Bronchial epithelial cell (primary cell): ENCODE data around the gene AKR1B15. TPM values are rescaled to one million over a fixed set of nuclear protein-coding genes. Genes with fewer than 3 reads are reported as not detected.

Source experiments
- DNase-seq: peaks from one replicate; pipeline ENCODE4 v3.0.0-alpha.2; 2010; ENCODE audit warnings: low read depth
- FAIRE-seq: peaks from 2 replicates; lab custom pipeline; 2011; peaks lifted over from hg19 to GRCh38; lab: Jason Lieb, UNC
- H3K27me3 ChIP-seq: 2 replicates; pipeline ENCODE4 v1.5.1; 2011; ENCODE audit warnings: low read length; ENCODE audit not compliant: control insufficient read depth, insufficient read depth
- H3K36me3 ChIP-seq: 2 replicates; pipeline ENCODE4 v1.5.1; 2011; ENCODE audit warnings: low read length; ENCODE audit not compliant: control insufficient read depth, insufficient read depth
- H3K4me3 ChIP-seq: 2 replicates; pipeline ENCODE4 v1.5.1; 2011; ENCODE audit warnings: mild to moderate bottlenecking, low read depth, low read length, control low read depth
- CTCF ChIP-seq: IDR thresholded peaks from 2 replicates; pipeline ENCODE4 v1.5.1; 2011; ENCODE audit warnings: mild to moderate bottlenecking, moderate library complexity, low read length, control low read depth, inconsistent platforms; ENCODE audit not compliant: insufficient read depth, severe bottlenecking
- total RNA-seq: library from RNA; depleted of rRNA; stranded (reverse); fragments of >200 nt; gene quantifications from 2 replicates; pipeline ENCODE4 v1.2.1, GENCODE V29; 2014

Gene AKR1B15
- total RNA-seq, 1 donor from 2014 or later, result under 0.01 TPM

- no peaks in the 10 kb centered on the region for H3K36me3 ChIP-seq
- TF ChIP-seq CTCF, result no peak
- no peak overlapping the region for H3K4me3 ChIP-seq
- H3K27me3 ChIP-seq, result no peaks in the 10 kb centered on the region
- FAIRE-seq, result no peak
- DNase-seq, result peak; percentile 86
These were observed 43.1 kb upstream of the AKR1B15 start for GRCh38 chr7:134505856-134506255.

DNA sequence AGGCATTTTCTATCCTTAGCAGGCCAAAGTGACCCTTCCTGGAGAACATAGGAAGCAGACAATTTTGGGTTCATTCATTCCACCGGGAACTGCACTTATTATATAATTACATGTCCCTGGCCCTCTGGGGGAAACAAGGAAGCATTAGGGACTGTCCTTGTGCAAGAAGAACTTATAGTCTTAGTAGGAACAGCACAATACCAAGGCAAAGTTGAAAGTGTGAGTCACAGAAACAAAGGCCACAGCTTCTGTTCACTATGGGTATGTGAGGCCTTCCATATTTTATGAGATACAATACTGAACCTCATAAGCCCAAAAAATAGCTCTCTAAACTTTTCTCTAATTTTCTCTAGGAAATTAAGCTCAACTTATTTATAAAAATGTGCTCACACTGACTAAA is 39.9 kb upstream of the AKR1B15 start:
- H3K4me3 ChIP-seq, result no peak overlapping the region
- no peaks in the 10 kb centered on the region for H3K27me3 ChIP-seq
- DNase-seq (peak; percentile 16), FAIRE-seq (no peak)
- no peak for TF ChIP-seq CTCF
- no peaks in the 10 kb centered on the region for H3K36me3 ChIP-seq

- no peak for FAIRE-seq
- H3K27me3 ChIP-seq, result no peaks in the 10 kb centered on the region
- no peak for DNase-seq
- no peaks in the 10 kb centered on the region for H3K36me3 ChIP-seq
- no peak overlapping the region for H3K4me3 ChIP-seq
- no peak for TF ChIP-seq CTCF
These were observed 38.3 kb upstream of the AKR1B15 start for GRCh38 chr7:134510646-134511045.

- FAIRE-seq (no peak), DNase-seq (peak; percentile 87)
- Histone ChIP-seq H3K4me3 (no peak overlapping the region), H3K36me3 (no peaks in the 10 kb centered on the region), H3K27me3 (no peaks in the 10 kb centered on the region)
- TF ChIP-seq CTCF, result no peak
These were observed 36.6 kb upstream of the AKR1B15 start for GRCh38 chr7:134512271-134512670.

GRCh38 chr7:134513169-134513752 is 35.6 kb upstream of the AKR1B15 start:
- peak; percentile 72 for TF ChIP-seq CTCF
- FAIRE-seq (no peak), DNase-seq (peak; percentile 60)
- H3K4me3 ChIP-seq, result no peak overlapping the region
- no peaks in the 10 kb centered on the region for H3K27me3 ChIP-seq
- H3K36me3 ChIP-seq, result no peaks in the 10 kb centered on the region

DNA sequence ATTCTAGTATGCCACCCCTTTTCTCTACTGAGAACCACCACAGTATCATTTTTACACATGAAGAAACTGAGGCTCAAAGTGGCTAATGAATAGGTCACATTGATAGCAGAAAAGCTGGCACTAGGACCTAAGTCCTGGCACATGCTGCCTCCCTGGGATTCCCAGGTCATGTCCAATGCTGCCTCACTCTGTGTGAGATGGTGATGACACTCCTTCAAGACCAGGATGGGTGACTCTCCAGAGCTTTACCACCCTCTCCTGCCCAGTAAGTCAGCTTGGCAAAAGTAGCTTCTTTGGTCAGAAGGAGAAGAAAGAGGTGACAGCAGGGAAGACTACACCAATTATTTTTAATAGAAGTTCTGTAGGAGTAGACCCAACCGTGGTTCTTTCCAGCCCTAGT is 34.8 kb upstream of the AKR1B15 start:
- no peak for FAIRE-seq
- H3K27me3 ChIP-seq, result no peaks in the 10 kb centered on the region
- no peak for TF ChIP-seq CTCF
- H3K36me3 ChIP-seq, result no peaks in the 10 kb centered on the region
- H3K4me3 ChIP-seq, result no peak overlapping the region
- no peak for DNase-seq
